Loucy (cell line): Measurements from ENCODE around the gene UPP1.

ENCODE experiments used
- CTCF ChIP-seq: fragments of 200-600 bp; sonication (generic); conservative IDR thresholded peaks from 2 replicates; pipeline ENCODE4 v1.5.1; 2014; ENCODE audit warnings: mild to moderate bottlenecking, antibody characterized with exemption, low read length
- EZH2phosphoT487 ChIP-seq: fragments of 200-600 bp; IDR thresholded peaks from 2 replicates; pipeline ENCODE4 v1.6.1; 2018; ENCODE audit warnings: antibody characterized with exemption, mild to moderate bottlenecking, moderate library complexity, borderline replicate concordance

- TF ChIP-seq CTCF (no peak), EZH2phosphoT487 (no peak)
These were observed 36.3 kb upstream of the UPP1 start for GRCh38 chr7:48052748-48053147.
